ENCODE data around the gene KATNAL1.

The KATNAL1 gene

GRCh38 chr13:30158774-30159445 lies 148.4 kb downstream of the KATNAL1 start:
- FAIRE-seq, result no peak

- FAIRE-seq, result no peak
Observed at GRCh38 chr13:30157616-30157993, 149.7 kb downstream of the KATNAL1 start.

- FAIRE-seq, result no peak
Observed at GRCh38 chr13:30156826-30157615, 150.3 kb downstream of the KATNAL1 start.

DNA sequence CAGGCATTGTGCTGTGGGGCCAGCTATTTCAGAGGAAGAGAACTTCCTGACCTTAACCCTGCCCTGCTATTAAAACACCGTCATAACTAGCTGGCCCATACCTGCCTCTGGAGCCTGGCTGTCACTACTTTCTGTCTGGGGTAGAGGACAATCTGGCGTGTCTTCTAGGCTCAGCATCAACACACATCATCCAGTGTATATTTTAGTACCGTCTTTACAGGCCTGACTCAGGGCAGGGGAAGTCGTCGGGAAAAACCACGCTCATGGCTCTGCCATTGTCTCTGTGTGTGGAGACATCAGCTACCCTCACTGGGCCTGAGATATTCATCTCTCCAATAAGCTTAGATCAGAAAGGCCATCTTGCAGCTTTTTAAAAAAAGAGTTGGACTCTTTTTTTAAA lies 151.1 kb downstream of the KATNAL1 start:
- FAIRE-seq, result no peak

DNA sequence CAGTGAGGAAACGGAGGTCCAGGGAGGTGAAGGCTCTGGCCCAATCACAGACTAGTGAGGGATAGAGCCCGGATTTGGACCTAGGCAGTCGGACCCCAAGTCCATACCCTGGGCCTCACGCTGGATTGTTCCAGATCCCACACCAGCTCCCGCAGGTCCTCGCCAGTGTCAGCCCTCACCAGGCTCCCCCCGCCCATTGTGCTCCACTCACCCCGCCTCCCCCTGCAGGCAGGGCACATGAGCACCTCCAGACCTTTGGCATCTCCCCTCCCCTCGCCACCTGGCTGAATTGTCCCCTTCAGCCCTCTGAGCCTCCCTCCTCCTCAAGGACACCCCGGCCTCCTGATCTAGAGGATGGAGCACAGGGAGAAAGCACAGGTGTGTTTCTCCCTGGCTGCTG lies 152.4 kb downstream of the KATNAL1 start:
- no peak for FAIRE-seq

GRCh38 chr13:30154531-30154930 lies 152.8 kb downstream of the KATNAL1 start:
- no peak for FAIRE-seq

DNA sequence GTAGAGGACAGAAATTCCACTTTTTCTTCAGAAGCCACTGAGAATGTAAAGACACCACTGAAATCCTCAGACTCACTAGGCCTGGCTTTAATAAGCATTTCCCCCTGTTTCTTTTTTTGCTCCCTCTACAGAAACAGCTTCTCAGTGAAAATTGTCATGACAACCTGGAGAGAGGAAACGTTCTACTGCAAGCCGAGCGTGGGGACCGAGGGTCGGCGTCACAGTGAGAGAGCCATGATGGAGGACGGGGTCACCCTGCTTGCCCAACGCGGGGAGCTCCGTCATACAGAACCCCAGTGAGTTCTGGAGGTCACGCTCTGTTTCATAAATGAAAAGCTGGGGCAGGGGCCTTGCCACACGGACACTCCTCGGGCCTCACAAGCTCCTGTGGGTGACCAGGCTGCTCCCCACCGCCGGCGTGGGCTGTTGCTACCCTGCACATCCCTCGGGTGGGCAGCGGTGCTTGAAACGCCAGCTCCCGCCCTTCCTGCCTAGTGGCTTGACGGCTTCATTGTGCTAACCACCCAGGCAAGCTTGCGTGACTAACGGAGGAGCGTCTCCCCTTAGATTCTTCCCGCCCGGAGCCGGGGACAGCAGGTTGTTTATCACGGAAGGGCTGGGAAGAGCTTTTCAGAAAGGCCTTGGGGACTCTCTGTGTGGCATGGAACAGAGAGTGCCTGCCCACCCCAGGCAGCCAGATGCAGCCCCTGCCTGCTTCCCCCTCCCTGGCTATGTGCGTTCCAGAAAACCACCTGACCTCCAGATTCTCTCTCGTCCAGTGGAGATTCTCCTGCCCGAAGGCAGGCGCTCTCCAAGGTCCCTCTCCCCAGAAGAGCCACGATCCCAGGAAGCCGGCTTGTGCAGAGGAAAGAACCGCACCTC lies 153.6 kb downstream of the KATNAL1 start:
- FAIRE-seq, result no peak
